Activated CD8-positive, alpha-beta T cell treated with anti-CD3 and anti-CD28 coated beads for 36 hours (primary cell): ENCODE data around the gene PPCDC. TPM values are rescaled to one million over a fixed set of nuclear protein-coding genes. Genes with fewer than 3 reads are reported as not detected.

Experiments used
- ATAC-seq: fragments of 200-7000 bp; cut with Tn5 transposase; one replicate; pipeline ENCODE4 v1.10.0; 2021; ENCODE audit warnings: mild to moderate bottlenecking, moderate library complexity
- CTCF ChIA-PET: fragments of 350-600 bp; sonication (Branson Sonifier 250); formaldehyde crosslinking; loops from one replicate; lab custom pipeline; 2021; ENCODE audit warnings: antibody characterized with exemption; lab: Charles Lee
- POLR2A ChIA-PET: fragments of 350-600 bp; sonication (Branson Sonifier 250); formaldehyde crosslinking; loops from one replicate; lab custom pipeline; 2021; ENCODE audit warnings: antibody characterized with exemption; lab: Charles Lee
- DNase-seq: peaks from one replicate; pipeline ENCODE4 v3.0.0-alpha.2; 2020
- H3K27ac Mint-ChIP-seq: one replicate; pipeline ENCODE4 v1.8.0; 2021; ENCODE audit warnings: mild to moderate bottlenecking, mixed read lengths
- H3K27me3 Mint-ChIP-seq: one replicate; pipeline ENCODE4 v1.8.0; 2021; ENCODE audit warnings: mixed read lengths
- H3K36me3 Mint-ChIP-seq: one replicate; pipeline ENCODE4 v1.8.0; 2021; ENCODE audit warnings: low read depth, mixed read lengths
- H3K4me1 Mint-ChIP-seq: one replicate; pipeline ENCODE4 v1.8.0; 2021; ENCODE audit warnings: low read depth, mixed read lengths
- H3K4me3 Mint-ChIP-seq: one replicate; pipeline ENCODE4 v1.8.0; 2021; ENCODE audit warnings: mild to moderate bottlenecking, moderate library complexity, mixed read lengths
- H3K9me3 Mint-ChIP-seq: one replicate; pipeline ENCODE4 v1.8.0; 2021; ENCODE audit warnings: mixed read lengths
- intact Hi-C: fragments of 100-400 bp; cut with micrococcal nuclease; formaldehyde crosslinking; loops from one replicate; pipeline ENCODE4 v1.10.0; 2022
- total RNA-seq, 2 experiments: library from RNA; stranded (reverse); gene quantifications; one replicate each; pipeline ENCODE4 v1.2.3, GENCODE V29; 2021
- TF ChIP-seq, protein P1 (sequence below): fragments of 200-600 bp; IDR thresholded peaks from one replicate; pipeline ENCODE4 v1.8.0; 2022; ENCODE audit warnings: antibody characterized with exemption, mild to moderate bottlenecking

The PPCDC gene
- total RNA-seq, 2 experiments from 2014 or later: 25.7 to 26.6 TPM

- H3K9me3 Mint-ChIP-seq: no peaks in the 10 kb centered on the region
- DNase-seq (peak; percentile 96), ATAC-seq (peak; percentile 99)
- POLR2A ChIA-PET: interaction anchor here (0.9 to 2.2 kb wide), 6 partner anchors 10 to 44 kb away, joined by 3 to 7 read pairs (median 3); partner anchors contain the start of genes PPCDC and RPP25
- no peaks in the 10 kb centered on the region for H3K36me3 Mint-ChIP-seq
- peaks cover 37% of the 10 kb centered on the region for H3K27me3 Mint-ChIP-seq
- CTCF ChIA-PET: interaction anchor here (0.5 to 1.2 kb wide), 5 partner anchors 13 to 209 kb away, joined by 3 read pairs; partner anchors contain the start of gene C15orf39
- peak within 1 kb of the TSS; percentile 68 for H3K4me3 Mint-ChIP-seq
- peaks cover 11% of the 10 kb centered on the region for H3K4me1 Mint-ChIP-seq
- intact Hi-C loops: no loop called here
- TF ChIP-seq, protein P1, sequence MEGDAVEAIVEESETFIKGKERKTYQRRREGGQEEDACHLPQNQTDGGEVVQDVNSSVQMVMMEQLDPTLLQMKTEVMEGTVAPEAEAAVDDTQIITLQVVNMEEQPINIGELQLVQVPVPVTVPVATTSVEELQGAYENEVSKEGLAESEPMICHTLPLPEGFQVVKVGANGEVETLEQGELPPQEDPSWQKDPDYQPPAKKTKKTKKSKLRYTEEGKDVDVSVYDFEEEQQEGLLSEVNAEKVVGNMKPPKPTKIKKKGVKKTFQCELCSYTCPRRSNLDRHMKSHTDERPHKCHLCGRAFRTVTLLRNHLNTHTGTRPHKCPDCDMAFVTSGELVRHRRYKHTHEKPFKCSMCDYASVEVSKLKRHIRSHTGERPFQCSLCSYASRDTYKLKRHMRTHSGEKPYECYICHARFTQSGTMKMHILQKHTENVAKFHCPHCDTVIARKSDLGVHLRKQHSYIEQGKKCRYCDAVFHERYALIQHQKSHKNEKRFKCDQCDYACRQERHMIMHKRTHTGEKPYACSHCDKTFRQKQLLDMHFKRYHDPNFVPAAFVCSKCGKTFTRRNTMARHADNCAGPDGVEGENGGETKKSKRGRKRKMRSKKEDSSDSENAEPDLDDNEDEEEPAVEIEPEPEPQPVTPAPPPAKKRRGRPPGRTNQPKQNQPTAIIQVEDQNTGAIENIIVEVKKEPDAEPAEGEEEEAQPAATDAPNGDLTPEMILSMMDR: no peak
- no peak within 1 kb of the TSS for H3K27ac Mint-ChIP-seq
Measured at GRCh38 chr15:74995182-74995778, 28.1 kb upstream of the PPCDC start, which contains the start of gene SCAMP5. Gene SCAMP5 (plus strand): TSS chr15:74995563. CDS start chr15:75011840, 16,277 bp downstream.

GRCh38 chr15:74995779-74996765, 27.3 kb upstream of the PPCDC start:
- Mint-ChIP-seq H3K27ac (no peak overlapping the region), H3K4me3 (peak overlapping the region; percentile 68), H3K9me3 (no peaks in the 10 kb centered on the region), H3K27me3 (peaks cover 40% of the 10 kb centered on the region), H3K36me3 (no peaks in the 10 kb centered on the region), H3K4me1 (peaks cover 10% of the 10 kb centered on the region)
- POLR2A ChIA-PET: interaction anchor here (1.2 to 2.2 kb wide), 4 partner anchors 27 to 45 kb away, joined by 3 to 7 read pairs (median 4); partner anchors contain the start of genes PPCDC and RPP25
- intact Hi-C loops: no loop called here
- CTCF ChIA-PET: interaction anchor here (0.7 to 1.2 kb wide), 2 partner anchors 39 to 46 kb away, joined by 3 read pairs; no protein-coding TSS in a partner anchor
- DNase-seq (no peak), ATAC-seq (no peak)
- TF ChIP-seq, protein P1: no peak

GRCh38 chr15:74997141-74997540, 26.2 kb upstream of the PPCDC start:
- Mint-ChIP-seq H3K27ac (no peak overlapping the region), H3K4me1 (peaks cover 10% of the 10 kb centered on the region), H3K27me3 (peaks cover 40% of the 10 kb centered on the region), H3K4me3 (no peak overlapping the region), H3K9me3 (no peaks in the 10 kb centered on the region), H3K36me3 (no peaks in the 10 kb centered on the region)
- DNase-seq: no peak
- TF ChIP-seq, protein P1: no peak
- ChIA-PET POLR2A (no interaction called here), CTCF (no interaction called here)
- no peak for ATAC-seq
- intact Hi-C loops: no loop called here

GRCh38 chr15:74997543-74997942, 25.8 kb upstream of the PPCDC start:
- peaks cover 39% of the 10 kb centered on the region for H3K27me3 Mint-ChIP-seq
- ChIA-PET CTCF (no interaction called here), POLR2A (no interaction called here)
- intact Hi-C loops: no loop called here
- peaks cover 10% of the 10 kb centered on the region for H3K4me1 Mint-ChIP-seq
- TF ChIP-seq, protein P1: no peak
- no peaks in the 10 kb centered on the region for H3K36me3 Mint-ChIP-seq
- no peak overlapping the region for H3K4me3 Mint-ChIP-seq
- no peak for DNase-seq
- ATAC-seq: no peak
- no peaks in the 10 kb centered on the region for H3K9me3 Mint-ChIP-seq
- H3K27ac Mint-ChIP-seq: no peak overlapping the region
